Prostate gland (tissue), 2 donors: ENCODE results near the gene RFX7. TPM values are rescaled to one million over a fixed set of nuclear protein-coding genes. Genes with fewer than 3 reads are reported as not detected.

Experiments
- DNase-seq: peaks from one replicate; pipeline ENCODE4 v3.0.0-alpha.2; 2019; ENCODE audit warnings: low spot score
- H3K27ac ChIP-seq, 2 donors: fragments of 200-600 bp; sonication (generic); 2 replicates each; pipeline ENCODE4 v1.5.1; 2017 to 2019
- H3K27me3 ChIP-seq: fragments of 200-600 bp; sonication (generic); replicated peaks from 2 replicates; pipeline ENCODE4 v1.5.1; 2019; ENCODE audit not compliant: insufficient read depth
- H3K36me3 ChIP-seq, 2 donors: fragments of 200-600 bp; sonication (generic); 1 replicate in 1 of 2; 2 replicates in 1 of 2; pipeline versions ENCODE4 v1.5.1 to v1.8.1; 2017 to 2019
- H3K4me1 ChIP-seq: fragments of 200-600 bp; sonication (generic); replicated peaks from 2 replicates; pipeline ENCODE4 v1.5.1; 2019
- H3K4me3 ChIP-seq, 2 donors: fragments of 200-600 bp; sonication (generic); 2 replicates each; pipeline ENCODE4 v1.5.1; 2017 to 2019
- H3K9me3 ChIP-seq: fragments of 200-600 bp; sonication (generic); 2 replicates; pipeline ENCODE4 v1.5.1; 2017
- POLR2A ChIP-seq: fragments of 450-650 bp; IDR thresholded peaks from one replicate; pipeline ENCODE4 v1.6.1; 2016; ENCODE audit warnings: antibody characterized with exemption, mild to moderate bottlenecking
- POLR2AphosphoS5 ChIP-seq: sonication (generic); formaldehyde crosslinking; IDR thresholded peaks from one replicate; pipeline ENCODE4 v1.6.1; 2017; ENCODE audit warnings: antibody characterized with exemption
- WGBS: methylation state at CpG from one replicate; pipeline ENCODE4 v1.1.5; 2018; 5-methylcytosine and 5-hydroxymethylcytosine counted together
- intact Hi-C: fragments of 100-400 bp; cut with DNase I; formaldehyde crosslinking; loops from one replicate; pipeline ENCODE4 v1.14.2; 2022
- total RNA-seq, 2 donors: library from RNA; depleted of rRNA; stranded (reverse); fragments of >200 nt; gene quantifications; one replicate each; pipeline ENCODE4 v1.1.0, GENCODE V29; 2016
- TF ChIP-seq, protein P1 (sequence below), 4 experiments: fragments of 200-600 bp in 2 of 4; fragments of 450-650 bp in 2 of 4; sonication (generic) in 2 of 4; IDR thresholded peaks; 1 replicate in 3 of 4; 2 replicates in 1 of 4; pipeline ENCODE4 v1.5.1; 2016 to 2019; ENCODE audit warnings: antibody characterized with exemption in 4 of 4, mild to moderate bottlenecking in 2 of 4, moderate library complexity in 2 of 4

Gene RFX7
- total RNA-seq, 2 donors from 2014 or later = 9.3 to 15.1 TPM

- Histone ChIP-seq H3K9me3 (no peaks in the 10 kb centered on the region), H3K4me3 (no peak overlapping the region), H3K4me1 (no peaks in the 10 kb centered on the region), H3K36me3 (no peaks in the 10 kb centered on the region), H3K27me3 (no peaks in the 10 kb centered on the region), H3K27ac (no peak overlapping the region)
- no peak for TF ChIP-seq POLR2A
- TF ChIP-seq, protein P1, sequence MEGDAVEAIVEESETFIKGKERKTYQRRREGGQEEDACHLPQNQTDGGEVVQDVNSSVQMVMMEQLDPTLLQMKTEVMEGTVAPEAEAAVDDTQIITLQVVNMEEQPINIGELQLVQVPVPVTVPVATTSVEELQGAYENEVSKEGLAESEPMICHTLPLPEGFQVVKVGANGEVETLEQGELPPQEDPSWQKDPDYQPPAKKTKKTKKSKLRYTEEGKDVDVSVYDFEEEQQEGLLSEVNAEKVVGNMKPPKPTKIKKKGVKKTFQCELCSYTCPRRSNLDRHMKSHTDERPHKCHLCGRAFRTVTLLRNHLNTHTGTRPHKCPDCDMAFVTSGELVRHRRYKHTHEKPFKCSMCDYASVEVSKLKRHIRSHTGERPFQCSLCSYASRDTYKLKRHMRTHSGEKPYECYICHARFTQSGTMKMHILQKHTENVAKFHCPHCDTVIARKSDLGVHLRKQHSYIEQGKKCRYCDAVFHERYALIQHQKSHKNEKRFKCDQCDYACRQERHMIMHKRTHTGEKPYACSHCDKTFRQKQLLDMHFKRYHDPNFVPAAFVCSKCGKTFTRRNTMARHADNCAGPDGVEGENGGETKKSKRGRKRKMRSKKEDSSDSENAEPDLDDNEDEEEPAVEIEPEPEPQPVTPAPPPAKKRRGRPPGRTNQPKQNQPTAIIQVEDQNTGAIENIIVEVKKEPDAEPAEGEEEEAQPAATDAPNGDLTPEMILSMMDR (IDR thresholded peaks at IDR 0.05) = no peak
- TF ChIP-seq POLR2AphosphoS5 = no peak
- 58% methylated on average over 1 of the region's 1 CpG for WGBS
- no peak for DNase-seq
- intact Hi-C loops = no loop called here
Measured at GRCh38 chr15:56047354-56047753, 196.3 kb downstream of the RFX7 start.

DNA sequence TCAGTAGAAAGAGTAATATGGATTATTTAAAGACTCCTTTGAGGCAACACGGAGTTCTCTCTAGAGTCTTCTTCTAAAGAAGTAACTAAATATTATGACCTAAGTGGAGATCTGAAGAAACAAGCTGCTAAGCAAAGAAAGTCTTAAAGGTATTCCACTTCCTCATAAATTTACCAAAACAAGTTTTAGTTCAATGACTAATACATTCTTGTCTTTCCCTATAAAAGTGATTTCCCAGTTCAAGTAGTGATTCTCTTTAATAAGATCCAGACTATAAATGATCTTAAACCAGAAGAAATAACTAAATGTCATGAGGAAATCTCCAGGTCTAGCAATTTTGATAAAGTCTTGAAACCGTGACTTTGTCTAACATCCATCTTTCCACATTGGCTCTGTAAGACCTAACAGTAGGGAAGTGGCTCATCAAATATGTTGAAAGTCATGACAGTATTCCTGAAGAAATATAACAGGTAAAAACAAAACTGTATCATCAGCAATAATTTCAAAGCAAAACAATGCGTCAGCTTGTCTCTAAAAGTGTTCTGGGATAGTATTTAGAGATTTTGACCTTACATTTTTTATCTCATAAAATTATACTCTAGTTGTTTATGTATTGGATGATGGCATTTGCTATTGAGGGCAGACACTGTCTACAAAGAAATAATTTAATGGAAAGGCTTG is 198.5 kb downstream of the RFX7 start:
- TF ChIP-seq POLR2AphosphoS5 = no peak
- TF ChIP-seq, protein P1 (IDR thresholded peaks at IDR 0.05) = no peak
- TF ChIP-seq POLR2A = no peak
- 63% methylated on average over 3 of the region's 3 CpGs for WGBS
- Histone ChIP-seq H3K4me3 (no peak overlapping the region), H3K27me3 (no peaks in the 10 kb centered on the region), H3K9me3 (no peaks in the 10 kb centered on the region), H3K4me1 (no peaks in the 10 kb centered on the region), H3K36me3 (no peaks in the 10 kb centered on the region), H3K27ac (no peak overlapping the region)
- intact Hi-C loops = no loop called here
- no peak for DNase-seq

- Histone ChIP-seq H3K4me1 (no peaks in the 10 kb centered on the region), H3K27me3 (no peaks in the 10 kb centered on the region), H3K36me3 (no peaks in the 10 kb centered on the region), H3K27ac (no peak overlapping the region), H3K4me3 (no peak overlapping the region), H3K9me3 (no peaks in the 10 kb centered on the region)
- intact Hi-C loops = no loop called here
- WGBS = 81% methylated on average over 8 of the region's 8 CpGs
- no peak for DNase-seq
- no peak for TF ChIP-seq POLR2AphosphoS5
- TF ChIP-seq POLR2A = no peak
- TF ChIP-seq, protein P1 (IDR thresholded peaks at IDR 0.05) = no peak
Measured at GRCh38 chr15:56042982-56043980, 200.4 kb downstream of the RFX7 start.

- Histone ChIP-seq H3K4me1 (no peaks in the 10 kb centered on the region), H3K4me3 (no peak overlapping the region), H3K36me3 (no peaks in the 10 kb centered on the region), H3K27me3 (no peaks in the 10 kb centered on the region), H3K27ac (no peak overlapping the region), H3K9me3 (no peaks in the 10 kb centered on the region)
- intact Hi-C loops = no loop called here
- WGBS = 39% methylated on average over 4 of the region's 4 CpGs
- no peak for TF ChIP-seq POLR2A
- TF ChIP-seq, protein P1 (IDR thresholded peaks at IDR 0.05) = no peak
- TF ChIP-seq POLR2AphosphoS5 = no peak
- DNase-seq = no peak
Measured at GRCh38 chr15:56042498-56042897, 201.2 kb downstream of the RFX7 start.
